Right renal pelvis (tissue), 4 donors: ENCODE measurements around the gene SLC16A10. TPM values are rescaled to one million over a fixed set of nuclear protein-coding genes. Genes with fewer than 3 reads are reported as not detected.
"Not testable (repeated sequence)": the region's sequence is repeated elsewhere in the genome, so short reads cannot be mapped to it uniquely, and the experiment has no call there.

Source experiments
- DNase-seq, 4 donors: peaks; one replicate each; pipeline ENCODE4 v3.0.0-alpha.2; 2013; ENCODE audit warnings: low read depth in 4 of 4, low spot score in 3 of 4, missing footprints in 1 of 4
- polyA plus RNA-seq, 4 donors: library from polyadenylated mRNA; unstranded; fragments of 120-200 nt; gene quantifications; one replicate each; pipeline ENCODE4 v1.2.1, GENCODE V29; 2013; ENCODE audit not compliant: insufficient read length in 4 of 4

SLC16A10 gene
- polyA plus RNA-seq, 4 donors = 24.0 to 28.8 (median 26.6) TPM

DNA sequence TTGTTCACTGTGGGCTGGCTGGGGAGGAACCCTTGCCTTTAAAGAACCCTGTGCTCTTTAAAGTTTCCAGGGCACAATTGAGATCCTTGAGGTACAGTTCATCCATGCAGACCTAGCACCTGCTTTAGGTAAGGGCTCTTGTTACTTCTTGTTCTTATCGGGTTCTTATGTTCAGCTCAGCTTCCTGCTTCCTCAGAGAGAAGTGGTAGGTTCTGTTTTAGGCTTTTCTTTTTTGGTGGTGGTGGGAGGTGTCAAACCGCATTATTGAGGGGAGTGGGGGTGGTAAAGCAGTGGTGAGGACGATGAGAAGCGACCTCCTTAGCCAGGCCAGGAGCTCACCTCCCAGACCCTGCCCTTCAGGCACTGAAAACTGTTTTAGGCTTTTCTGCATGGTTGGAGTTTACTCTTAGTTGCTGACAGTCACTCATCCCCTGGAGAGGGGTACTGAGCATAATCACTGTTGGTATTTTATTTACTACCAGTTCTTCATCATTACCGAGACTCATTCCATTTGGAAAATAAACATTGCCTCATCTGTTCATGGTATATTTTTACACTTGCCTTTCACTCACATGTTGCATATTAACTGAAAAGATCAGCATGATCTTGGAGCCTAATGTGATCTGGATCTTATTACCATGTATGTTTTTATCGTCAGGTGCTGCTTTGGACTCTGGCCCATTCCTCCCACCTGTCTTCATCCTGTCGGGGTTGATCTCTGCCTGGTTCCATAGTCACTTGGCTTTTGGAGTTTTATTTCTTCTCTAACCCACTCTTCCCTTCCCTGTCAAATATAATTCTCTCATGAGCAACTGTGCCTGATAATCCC is 35.4 kb downstream of the SLC16A10 start:
- no peak for DNase-seq

DNA sequence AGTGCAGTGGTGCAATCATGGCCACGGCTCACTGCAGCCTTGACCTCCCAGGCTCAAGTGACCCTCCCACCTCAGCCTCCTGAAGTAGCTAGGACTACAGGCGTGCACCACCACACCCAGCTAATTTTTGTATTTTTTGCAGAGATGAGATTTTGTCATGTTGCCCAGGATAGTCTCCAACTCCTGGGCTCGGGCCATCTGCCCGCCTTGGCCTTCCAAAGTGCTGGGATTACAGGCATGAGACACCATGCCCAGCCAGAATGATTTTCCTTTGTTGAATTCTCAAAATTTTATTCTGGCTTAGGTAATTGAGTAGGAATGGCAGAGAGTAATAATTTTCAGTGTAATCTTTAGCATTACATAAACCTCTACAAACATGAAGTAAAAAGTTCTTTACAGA is 37.1 kb downstream of the SLC16A10 start:
- DNase-seq = no peak

DNA sequence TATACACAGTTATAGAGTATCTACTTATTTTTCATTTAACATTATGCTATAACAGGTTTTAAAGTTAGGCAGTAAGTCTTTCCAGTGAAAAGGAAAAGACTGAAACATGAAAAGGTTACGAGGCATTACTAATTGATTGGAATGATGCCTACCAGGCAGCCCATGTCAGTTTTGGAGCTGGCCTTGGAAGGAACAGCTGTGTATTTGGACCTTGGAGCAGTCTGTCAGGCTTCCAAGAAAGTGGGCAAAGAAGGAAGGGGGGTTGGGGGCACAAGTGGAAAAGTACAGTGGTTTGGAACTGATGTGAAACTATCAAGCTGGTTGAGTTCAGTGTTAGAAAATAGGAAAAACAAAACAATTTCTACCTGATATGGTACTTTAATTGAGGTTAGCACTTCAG is 41.7 kb downstream of the SLC16A10 start:
- peak in 2 of 4 donors; percentile 20 to 31 for DNase-seq

DNA sequence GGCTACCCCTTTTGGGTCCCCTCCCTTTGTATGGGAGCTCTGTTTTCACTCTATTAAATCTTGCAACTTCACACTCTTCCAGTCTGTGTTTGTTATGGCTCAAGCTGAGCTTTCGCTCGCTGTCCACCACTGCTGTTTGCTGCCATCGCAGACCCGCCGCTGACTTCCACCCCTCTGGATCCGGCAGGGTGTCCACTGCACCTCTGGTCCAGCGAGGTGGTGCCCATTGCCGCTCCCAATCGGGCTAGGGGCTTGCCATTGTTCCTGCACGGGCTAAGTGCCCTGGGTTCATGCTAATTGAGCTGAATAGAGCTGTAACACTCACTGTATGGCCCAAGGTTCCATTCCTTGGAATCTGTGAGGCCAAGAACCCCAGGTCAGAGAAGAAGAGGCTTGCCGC is 43.7 kb downstream of the SLC16A10 start:
- not testable (repeated sequence) for DNase-seq

DNA sequence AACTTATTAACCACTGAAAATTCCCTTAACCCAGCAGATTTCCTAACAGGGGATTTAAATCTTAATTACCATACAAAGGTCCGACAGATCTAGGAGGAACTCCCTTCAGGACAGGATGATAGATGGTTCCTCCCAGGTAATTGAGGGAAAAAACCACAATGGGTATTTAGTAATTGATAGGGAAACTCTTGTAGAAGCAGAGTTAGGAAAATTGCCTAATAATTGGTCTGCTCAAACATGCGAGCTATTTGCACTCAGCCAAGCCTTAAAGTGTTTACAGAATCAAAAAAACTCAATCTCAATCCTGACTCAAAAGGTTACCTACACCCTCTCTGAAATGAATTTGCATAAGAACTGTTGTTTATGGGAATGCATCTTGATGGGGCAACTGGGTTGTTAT is 45.4 kb downstream of the SLC16A10 start:
- not testable (repeated sequence) for DNase-seq

DNA sequence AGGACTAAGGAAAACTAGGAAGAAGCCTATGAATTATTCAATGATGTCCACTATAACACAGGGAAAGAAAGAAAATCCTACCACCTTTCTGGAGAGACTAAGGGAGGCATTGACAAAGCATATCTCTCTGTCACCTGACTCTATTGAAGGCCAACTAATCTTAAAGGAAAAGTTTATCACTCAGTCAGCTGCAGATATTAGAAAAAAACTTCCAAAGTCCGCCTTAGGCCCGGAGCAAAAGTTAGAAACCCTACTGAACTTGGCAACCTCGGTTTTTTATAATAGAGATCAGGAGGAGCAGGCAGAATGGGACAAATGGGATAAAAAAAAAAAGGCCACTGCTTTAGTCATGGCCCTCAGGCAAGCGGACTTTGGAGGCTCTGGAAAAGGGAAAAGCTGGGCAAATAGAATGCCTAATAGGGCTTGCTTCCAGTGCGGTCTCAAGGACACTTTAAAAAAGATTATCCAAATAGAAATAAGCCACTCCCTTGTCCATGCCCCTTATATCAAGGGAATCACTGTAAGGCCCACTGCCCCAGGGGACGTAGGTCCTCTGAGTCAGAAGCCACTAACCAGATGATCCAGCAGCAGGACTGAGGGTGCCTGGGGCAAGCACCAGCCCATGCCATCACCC is 47.0 kb downstream of the SLC16A10 start:
- DNase-seq = not testable (repeated sequence)

DNA sequence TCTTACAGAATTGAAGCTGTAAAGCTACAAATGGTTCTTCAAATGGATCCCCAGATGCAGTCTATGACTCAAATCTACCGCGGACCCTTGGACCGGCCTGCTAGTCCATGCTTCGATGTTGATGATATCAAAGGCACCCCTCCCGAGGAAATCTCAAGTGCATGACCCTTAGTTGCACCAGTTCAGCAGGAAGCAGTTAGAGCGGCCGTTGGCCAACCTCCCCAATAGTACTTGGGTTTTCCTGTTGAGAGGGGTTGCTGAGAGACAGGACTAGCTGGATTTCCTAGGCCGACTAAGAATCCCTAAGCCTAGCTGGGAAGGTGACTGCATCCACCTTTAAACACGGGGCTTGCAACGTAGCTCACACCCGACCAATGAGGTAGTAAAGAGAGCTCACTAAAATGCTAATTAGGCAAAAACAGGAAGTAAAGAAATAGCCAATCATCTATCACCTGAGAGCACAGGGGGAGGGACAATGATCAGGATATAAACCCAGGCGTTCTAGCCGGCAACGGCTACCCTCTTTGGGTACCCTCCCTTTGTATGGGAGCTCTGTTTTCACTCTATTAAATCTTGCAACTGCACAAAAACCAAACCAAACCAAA is 50.3 kb downstream of the SLC16A10 start:
- DNase-seq = not testable (repeated sequence)

DNA sequence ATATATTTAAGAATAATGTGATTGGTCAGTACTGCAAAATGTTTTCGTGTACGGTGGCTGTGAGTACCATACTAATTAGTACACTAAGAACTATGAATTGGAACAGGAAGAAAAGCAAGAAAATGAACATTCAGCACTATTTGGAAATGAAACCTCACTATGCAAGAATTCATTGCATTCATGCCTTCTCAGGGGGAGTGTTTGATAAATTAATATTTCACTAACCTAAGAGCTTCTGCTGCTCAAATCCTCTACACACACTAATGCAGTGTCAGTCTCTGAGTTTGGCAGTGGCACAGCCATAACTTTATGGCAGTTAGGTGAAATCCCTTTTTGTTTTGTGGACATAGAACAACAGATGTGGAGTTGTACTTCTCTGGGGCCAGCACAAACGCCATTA is 60.1 kb downstream of the SLC16A10 start:
- DNase-seq = no peak

DNA sequence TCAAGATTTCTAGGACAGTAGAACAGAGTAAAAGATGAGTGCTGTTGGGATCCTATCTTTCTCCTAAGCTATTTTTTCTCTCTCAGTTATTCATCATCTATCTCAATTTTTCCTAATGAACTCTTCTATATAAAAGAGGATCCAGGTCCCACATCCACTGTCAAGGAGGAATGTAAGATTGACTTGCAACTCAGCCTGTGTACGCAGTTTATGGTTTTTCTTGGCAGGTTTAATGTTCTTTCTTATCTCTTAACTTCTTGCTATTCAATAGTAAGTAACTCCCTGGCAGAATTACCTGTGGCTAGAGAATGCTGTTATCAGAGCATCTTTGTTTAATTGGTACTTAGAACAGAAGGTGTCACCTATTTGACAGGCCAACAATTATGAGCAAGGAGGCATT is 60.8 kb downstream of the SLC16A10 start:
- DNase-seq = no peak

DNA sequence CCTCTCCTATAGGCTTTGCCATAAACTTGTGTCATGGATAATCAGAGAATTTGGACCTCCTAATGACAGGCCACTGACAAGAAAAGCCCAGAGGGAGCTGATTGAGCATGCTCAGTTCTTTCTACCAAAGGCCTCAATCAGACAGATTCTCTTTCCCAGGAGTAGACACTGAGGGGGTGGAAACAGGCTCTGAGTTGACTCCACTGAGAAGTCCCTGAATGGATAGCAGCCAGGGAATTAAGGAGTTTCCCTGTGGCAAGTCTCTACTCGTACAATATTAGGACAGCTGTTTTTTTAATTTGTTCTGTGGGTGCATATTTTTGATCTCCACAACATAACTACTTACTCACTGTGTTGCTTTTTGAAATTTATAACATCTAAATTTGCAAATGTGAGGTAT is 63.3 kb downstream of the SLC16A10 start:
- DNase-seq = no peak

DNA sequence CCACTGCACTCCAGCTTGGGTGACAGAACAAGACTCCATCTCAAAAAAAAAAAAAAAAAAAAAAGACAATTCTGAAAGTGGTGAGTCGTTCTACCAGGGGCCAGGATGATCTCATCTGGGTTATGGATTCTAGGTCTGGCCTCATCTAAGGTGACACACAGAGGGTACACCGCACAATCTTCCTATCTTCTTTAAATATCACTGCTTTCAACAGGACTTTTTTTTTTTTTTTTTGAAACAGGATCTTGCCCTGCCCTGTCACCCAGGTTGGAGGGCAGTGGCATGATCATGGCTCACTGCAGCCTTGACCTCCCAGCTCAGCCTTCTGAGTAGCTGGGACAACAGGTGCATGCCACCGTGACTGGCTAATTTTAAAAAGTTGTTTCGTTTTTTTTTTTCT is 67.7 kb downstream of the SLC16A10 start:
- no peak for DNase-seq

DNA sequence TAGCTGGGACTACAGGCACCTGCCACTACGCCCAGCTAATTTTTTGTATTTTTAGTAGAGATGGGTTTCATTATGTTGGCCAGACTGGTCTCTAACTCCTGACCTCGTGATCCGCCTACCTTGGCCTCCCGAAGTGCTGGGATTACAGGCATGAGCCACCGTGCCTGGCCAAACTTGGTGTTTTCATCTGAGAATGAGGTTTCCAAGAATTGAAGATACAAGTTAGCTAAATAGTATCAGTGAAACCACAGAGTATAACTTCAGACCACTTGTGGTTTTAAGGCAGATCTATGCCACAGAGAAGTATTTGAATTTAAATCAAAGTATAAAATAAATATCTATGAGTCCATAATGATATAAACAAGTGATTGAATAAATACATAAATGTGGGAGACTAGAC is 70.1 kb downstream of the SLC16A10 start:
- DNase-seq = no peak

DNA sequence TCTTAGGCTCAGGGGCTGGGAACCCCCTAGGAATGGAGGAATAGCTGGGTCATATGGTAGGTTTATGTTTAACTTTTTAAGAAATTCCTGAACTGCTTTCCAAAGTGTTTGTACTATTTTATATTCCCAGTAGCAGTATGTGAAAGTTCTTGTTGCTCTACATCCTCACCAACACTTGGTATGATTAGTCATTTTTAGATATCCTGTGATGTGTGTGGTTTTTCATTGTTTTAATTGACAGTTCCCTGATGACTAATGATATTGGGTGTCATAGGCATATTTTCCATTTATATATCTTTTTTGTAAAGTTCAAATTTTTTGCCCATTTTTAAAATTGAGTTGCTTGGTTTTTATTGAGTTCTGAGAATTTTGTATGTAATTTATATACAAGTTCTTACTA is 72.3 kb downstream of the SLC16A10 start:
- DNase-seq = no peak

DNA sequence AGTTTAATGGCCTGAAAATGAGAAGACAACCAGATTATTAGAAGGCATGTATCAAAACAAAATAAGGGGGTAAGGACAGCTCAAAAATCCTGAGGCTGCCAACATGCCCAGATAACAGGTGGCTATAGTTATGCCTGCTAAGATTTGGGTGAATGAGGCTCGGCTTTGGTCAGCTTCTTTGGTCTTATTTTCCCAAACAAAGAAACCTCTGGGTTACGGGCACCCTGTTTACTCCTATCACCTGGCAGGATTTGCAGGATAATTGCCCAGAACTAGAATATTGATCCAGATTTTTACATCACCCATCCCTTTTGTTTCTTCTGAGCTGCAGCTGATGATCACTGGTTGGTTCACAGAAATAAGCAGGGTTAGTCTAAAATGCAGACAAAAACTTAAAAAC is 74.3 kb downstream of the SLC16A10 start:
- no peak for DNase-seq

DNA sequence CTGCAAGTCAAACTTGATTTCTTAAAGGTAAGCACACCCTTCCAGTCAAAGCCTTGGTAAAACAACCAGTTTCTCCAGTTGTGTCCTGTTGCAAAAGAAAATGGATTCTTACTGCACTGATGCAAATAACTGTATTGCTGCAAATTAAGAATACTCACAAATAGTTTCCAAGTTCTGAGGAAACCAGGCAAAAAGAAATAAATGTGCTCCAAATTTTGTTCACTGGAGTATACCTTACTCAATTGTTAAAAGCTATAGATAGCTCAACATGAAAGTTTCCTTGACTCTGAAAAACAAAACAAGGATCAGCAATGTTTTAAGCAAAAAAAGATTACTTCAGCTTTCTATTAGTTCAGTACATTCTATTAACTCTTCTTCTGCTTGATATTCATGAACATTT is 75.2 kb downstream of the SLC16A10 start:
- DNase-seq = no peak

DNA sequence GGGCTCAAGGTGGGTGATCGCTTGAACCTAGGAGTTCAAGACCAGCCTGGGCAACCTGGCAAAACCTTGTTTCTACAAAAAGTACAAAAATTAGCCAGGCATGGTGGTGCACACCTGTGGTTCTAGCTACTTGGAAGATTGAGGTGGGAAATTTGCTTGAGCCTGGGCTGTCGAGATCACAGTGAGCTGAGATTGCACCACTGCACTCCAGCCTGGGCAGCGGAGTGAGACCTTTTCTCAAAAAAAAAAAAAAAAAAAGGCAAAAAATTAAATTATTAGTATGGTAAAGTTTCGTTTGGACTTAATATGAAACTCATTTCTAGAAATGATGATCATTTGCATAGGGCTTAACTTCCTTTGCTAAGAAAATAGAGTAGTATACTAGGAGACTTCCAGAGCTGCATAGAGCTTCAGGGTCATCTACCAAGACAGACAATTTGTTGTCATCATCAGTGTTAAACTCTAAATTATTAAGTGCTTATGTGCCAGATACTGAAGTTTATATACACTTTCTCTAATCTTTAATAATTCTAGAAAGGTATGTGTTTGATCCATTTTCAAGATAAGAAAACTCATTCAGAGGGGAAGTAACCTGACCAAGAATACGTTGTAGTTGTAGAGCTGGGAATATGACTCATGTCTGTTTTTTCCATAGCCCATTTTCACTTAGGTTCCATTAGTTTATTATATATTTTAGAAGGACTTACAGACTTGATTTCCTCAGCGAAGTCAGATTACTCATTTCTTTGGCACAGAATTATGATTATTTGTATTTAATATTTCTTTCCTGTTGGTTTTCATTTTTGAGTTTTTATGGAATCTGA is 84.5 kb downstream of the SLC16A10 start:
- no peak for DNase-seq

DNA sequence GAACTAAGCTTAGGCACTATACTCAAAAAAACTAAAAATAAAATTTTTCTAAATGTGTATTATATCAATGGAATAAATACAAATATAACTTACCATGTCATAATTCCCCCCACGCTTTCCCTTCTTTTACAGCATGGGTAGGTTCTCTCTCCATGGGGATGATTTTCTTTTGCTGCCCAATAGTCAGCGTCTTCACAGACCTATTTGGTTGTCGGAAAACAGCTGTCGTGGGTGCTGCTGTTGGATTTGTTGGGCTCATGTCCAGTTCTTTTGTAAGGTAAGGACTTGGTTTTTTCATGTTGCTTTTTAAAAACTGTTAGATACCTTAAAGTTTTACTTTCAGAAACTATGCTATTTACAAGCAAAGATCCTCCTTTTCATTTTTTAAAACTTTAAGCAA is 85.3 kb downstream of the SLC16A10 start:
- no peak for DNase-seq

DNA sequence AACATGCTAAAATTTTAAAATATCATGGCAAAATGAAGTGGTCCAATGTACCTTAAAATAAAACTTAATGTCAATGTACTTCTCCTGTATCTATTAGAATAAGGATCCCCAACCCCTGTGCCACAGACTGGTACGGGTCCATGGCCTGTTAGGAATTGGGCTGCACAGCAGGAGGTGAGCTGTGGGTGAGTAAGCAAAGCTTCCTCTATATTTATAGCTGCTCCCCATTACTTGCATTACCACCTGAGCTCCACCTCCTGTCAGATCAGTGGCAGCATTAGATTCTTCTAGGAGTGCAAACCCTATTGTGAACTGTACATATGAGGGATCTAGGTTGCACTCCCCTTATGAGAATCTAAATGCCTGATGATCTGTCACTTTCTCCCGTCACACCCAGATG is 86.0 kb downstream of the SLC16A10 start:
- no peak for DNase-seq

DNA sequence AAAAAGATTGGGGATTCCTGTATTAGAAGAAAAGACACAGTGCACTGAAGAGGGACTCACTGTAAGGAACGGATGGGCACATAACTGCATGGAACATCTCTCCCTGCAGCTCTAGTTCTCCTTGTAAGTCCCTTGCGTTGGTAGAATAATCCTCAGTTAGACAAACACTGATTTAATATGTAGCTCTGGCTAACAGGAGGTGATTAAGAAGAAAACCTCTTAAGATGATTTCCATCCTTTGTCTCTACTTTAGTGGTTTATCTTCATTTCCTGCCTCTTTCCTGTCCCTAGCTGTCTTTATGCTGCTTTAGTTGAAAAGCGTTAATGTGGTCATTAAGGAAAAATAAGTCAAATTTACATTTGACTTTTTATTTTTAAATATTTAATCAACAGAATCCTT is 86.6 kb downstream of the SLC16A10 start:
- no peak for DNase-seq

DNA sequence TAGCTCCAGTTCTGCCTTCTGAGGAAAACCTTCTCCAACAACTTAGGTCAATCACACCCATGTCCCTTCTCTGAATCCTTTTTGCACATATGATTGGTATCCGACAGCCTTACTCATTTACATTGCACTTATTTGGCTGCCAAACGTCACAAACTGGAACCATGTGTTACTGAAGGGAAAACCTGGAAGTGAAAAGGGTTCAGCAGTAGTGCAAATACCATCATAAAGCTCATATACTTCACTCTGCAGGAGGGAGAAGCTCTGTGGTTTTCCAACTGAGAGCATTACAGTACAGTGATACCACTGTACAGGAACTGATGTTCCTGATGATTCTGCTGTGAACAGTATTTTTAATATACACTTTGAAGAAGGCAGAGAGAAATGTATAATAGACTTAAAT is 87.8 kb downstream of the SLC16A10 start:
- no peak for DNase-seq
